ENCODE data around the gene DHX40. TPM values are rescaled to one million over a fixed set of nuclear protein-coding genes. Genes with fewer than 3 reads are reported as not detected.

DHX40 gene
- polyA plus RNA-seq, 2 of the 4 experiments (the other 2 are of a cell fraction) = 55.8 to 109 TPM

- H3K4me2 ChIP-seq = peak overlapping the region; percentile 88; the same call in 2 of the 3 replicates
- no peak for ATAC-seq
- no peaks in the 10 kb centered on the region for H3K9me3 ChIP-seq
- TF ChIP-seq FOSB (CRISPR knock-in tag; IDR thresholded peaks at IDR 0.05) (no peak), KDM1A (IDR thresholded peaks at IDR 0.05; ENCODE audit: low read depth) (no peak), CBX8 (IDR thresholded peaks at IDR 0.05) (no peak), MAX (IDR thresholded peaks at IDR 0.05) (no peak), SMC3 (IDR thresholded peaks at IDR 0.05) (no peak), JUNB (IDR thresholded peaks at IDR 0.05) (no peak), USF2 (IDR thresholded peaks at IDR 0.05) (no peak), BHLHE40 (IDR thresholded peaks at IDR 0.05; ENCODE audit: low read depth, low read length) (no peak), ZC3H11A (IDR thresholded peaks at IDR 0.05) (no peak), NPAS2 (CRISPR knock-in tag; IDR thresholded peaks at IDR 0.05; ENCODE audit: borderline replicate concordance) (no peak)
- FAIRE-seq = no peak
- DNase-seq (ENCODE audit: low read depth in 1 of 2, low spot score in 1 of 2) = no peak
- peaks cover 21% of the 10 kb centered on the region for H3K4me1 ChIP-seq
- ChIA-PET CTCF (interaction anchor here (0.6 to 1.9 kb wide), 4 partner anchors 10 to 96 kb away, joined by 3 to 6 read pairs (median 4); partner anchors contain the start of gene DHX40), POLR2A (interaction anchor here (2.8 to 4.1 kb wide), 2 partner anchors 52 to 90 kb away, joined by 21 to 38 read pairs; partner anchors contain the start of genes DHX40, PTRH2 and VMP1)
- H3K4me3 ChIP-seq = no peak overlapping the region
- H3K27ac ChIP-seq = no peak overlapping the region; a peak in 1 of 6 replicates
- 92% methylated on average over 1 of the region's 1 CpG for WGBS (ENCODE audit: missing lambda C conversion rate)
Measured at GRCh38 chr17:59617156-59617732, 51.8 kb downstream of the DHX40 start.

GRCh38 chr17:59619035-59619297 lies 53.6 kb downstream of the DHX40 start:
- TF ChIP-seq CHD4 (IDR thresholded peaks at IDR 0.05; ENCODE audit: borderline replicate concordance) (no peak), CBX2 (IDR thresholded peaks at IDR 0.05; ENCODE audit: borderline replicate concordance, low read depth) (no peak), RNF2 (IDR thresholded peaks at IDR 0.05; ENCODE audit: borderline replicate concordance, low read depth) (no peak), KDM5A (IDR thresholded peaks at IDR 0.05) (no peak), HDAC2 (IDR thresholded peaks at IDR 0.05) (no peak), EP300 (IDR thresholded peaks at IDR 0.05) (no peak), HES2 (IDR thresholded peaks at IDR 0.05) (no peak), MAX (IDR thresholded peaks at IDR 0.05) (no peak), MAFK (IDR thresholded peaks at IDR 0.05; ENCODE audit: partially characterized antibody) (no peak), NPAS2 (CRISPR knock-in tag; IDR thresholded peaks at IDR 0.05; ENCODE audit: borderline replicate concordance) (no peak), HOXB5 (CRISPR knock-in tag; IDR thresholded peaks at IDR 0.05) (no peak)
- DNase-seq (ENCODE audit: low read depth in 1 of 2, low spot score in 1 of 2) (no peak), FAIRE-seq (no peak), ATAC-seq (peak in 1 of 2 experiments; percentile 22; a peak in 1 of 6 replicates)
- H3K9me3 ChIP-seq = no peaks in the 10 kb centered on the region
- peak overlapping the region; percentile 88 for H3K4me2 ChIP-seq
- H3K4me1 ChIP-seq = peaks cover 38% of the 10 kb centered on the region
- WGBS (ENCODE audit: missing lambda C conversion rate) = 2% methylated on average over 11 of the region's 11 CpGs
- CTCF ChIA-PET = interaction anchor here (1.1 to 1.9 kb wide), 4 partner anchors 11 to 418 kb away, joined by 3 to 9 read pairs (median 4); no protein-coding TSS in a partner anchor
- H3K27ac ChIP-seq = peak overlapping the region; percentile 97 to 98
- H3K4me3 ChIP-seq = peak overlapping the region; percentile 93
- POLR2A ChIA-PET = interaction anchor here (0.5 to 4.1 kb wide), 27 partner anchors 9 to 464 kb away, joined by 3 to 38 read pairs (median 4); partner anchors contain the start of genes DHX40, PTRH2, RNFT1 and RPS6KB1

GRCh38 chr17:59619298-59620063 lies 54.1 kb downstream of the DHX40 start, which contains the start of gene CLTC:
TSS of gene CLTC (plus strand) at chr17:59619895. CDS start at chr17:59620132, 237 bp downstream.
- peak; percentile 93 for ATAC-seq
- CTCF ChIA-PET = interaction anchor here (1.1 to 1.4 kb wide), 4 partner anchors 11 to 417 kb away, joined by 3 to 9 read pairs (median 4); no protein-coding TSS in a partner anchor
- FAIRE-seq = peak; percentile 70
- Histone ChIP-seq H3K27ac (peak within 1 kb of the TSS; percentile 97 to 98), H3K4me1 (peaks cover 43% of the 10 kb centered on the region), H3K4me2 (peak within 1 kb of the TSS; percentile 88), H3K9me3 (no peaks in the 10 kb centered on the region), H3K4me3 (peak within 1 kb of the TSS; percentile 93)
- POLR2A ChIA-PET = interaction anchor here (0.5 to 4.1 kb wide), 32 partner anchors 9 to 1102 kb away, joined by 3 to 38 read pairs (median 4); partner anchors contain the start of genes DHX40, PTRH2, RNFT1 and RPS6KB1
- WGBS (ENCODE audit: missing lambda C conversion rate) = 1% methylated on average over 64 of the region's 65 CpGs
- peak; percentile 93 to 99 for DNase-seq (ENCODE audit: low read depth in 1 of 2, low spot score in 1 of 2)
- TF ChIP-seq BHLHE40 (IDR thresholded peaks at IDR 0.05; ENCODE audit: low read depth, low read length) (peak; percentile 83), FOSL2 (IDR thresholded peaks at IDR 0.05) (no peak), FOSL2 (CRISPR knock-in tag; IDR thresholded peaks at IDR 0.05) (peak; percentile 84), PHF8 (IDR thresholded peaks at IDR 0.05; ENCODE audit: borderline replicate concordance, low read depth) (peak; percentile 97), RFX5 (IDR thresholded peaks at IDR 0.05) (peak; percentile 40; the same call in 1 of the 2 replicates), RCOR1 (IDR thresholded peaks at IDR 0.05; ENCODE audit: low read depth, low read length) (no peak), HOXB5 (CRISPR knock-in tag; IDR thresholded peaks at IDR 0.05) (no peak), HDAC2 (IDR thresholded peaks at IDR 0.05) (no peak), CBX2 (IDR thresholded peaks at IDR 0.05; ENCODE audit: borderline replicate concordance, low read depth) (no peak), JUN (IDR thresholded peaks at IDR 0.05) (peak; percentile 96 to 99), CHD4 (IDR thresholded peaks at IDR 0.05; ENCODE audit: borderline replicate concordance) (no peak), HOXA7 (CRISPR knock-in tag; IDR thresholded peaks at IDR 0.05) (no peak), EHMT2 (IDR thresholded peaks at IDR 0.05; ENCODE audit: low read depth) (no peak), NFE2L2 (conservative IDR thresholded peaks at IDR 0.05; ENCODE audit: low read length) (peak; percentile 74), ATOH8 (CRISPR knock-in tag; IDR thresholded peaks at IDR 0.05; ENCODE audit: low read depth) (no peak), FOSB (CRISPR knock-in tag; IDR thresholded peaks at IDR 0.05) (no peak)

All from A549 (cell line).